Nephron progenitor cell (in vitro differentiated cells): Measurements from ENCODE around the gene ARF6.

Experiments used
- DNase-seq: peaks from one replicate; pipeline ENCODE4 v3.0.0; 2021
- H3K27ac Mint-ChIP-seq: 2 replicates; pipeline ENCODE4 v1.8.0; 2021; ENCODE audit warnings: mild to moderate bottlenecking, moderate library complexity, mixed read lengths
- H3K27me3 Mint-ChIP-seq: 2 replicates; pipeline ENCODE4 v1.8.0; 2021; ENCODE audit warnings: mild to moderate bottlenecking, low read depth, mixed read lengths; ENCODE audit not compliant: poor library complexity
- H3K36me3 Mint-ChIP-seq: 2 replicates; pipeline ENCODE4 v1.8.0; 2021; ENCODE audit warnings: low read depth, mixed read lengths
- H3K4me1 Mint-ChIP-seq: 2 replicates; pipeline ENCODE4 v1.8.0; 2021; ENCODE audit warnings: mixed read lengths
- H3K4me3 Mint-ChIP-seq: 2 replicates; pipeline ENCODE4 v1.8.0; 2021; ENCODE audit warnings: mild to moderate bottlenecking, moderate library complexity, mixed read lengths
- H3K9me3 Mint-ChIP-seq: 2 replicates; pipeline ENCODE4 v1.8.0; 2021; ENCODE audit warnings: mild to moderate bottlenecking, moderate library complexity, mixed read lengths
- TF ChIP-seq, protein P1 (sequence below): fragments of 200-600 bp; sonication (generic); IDR thresholded peaks from 2 replicates; pipeline ENCODE4 v1.5.0; 2021; ENCODE audit warnings: antibody characterized with exemption

ARF6 gene

DNA sequence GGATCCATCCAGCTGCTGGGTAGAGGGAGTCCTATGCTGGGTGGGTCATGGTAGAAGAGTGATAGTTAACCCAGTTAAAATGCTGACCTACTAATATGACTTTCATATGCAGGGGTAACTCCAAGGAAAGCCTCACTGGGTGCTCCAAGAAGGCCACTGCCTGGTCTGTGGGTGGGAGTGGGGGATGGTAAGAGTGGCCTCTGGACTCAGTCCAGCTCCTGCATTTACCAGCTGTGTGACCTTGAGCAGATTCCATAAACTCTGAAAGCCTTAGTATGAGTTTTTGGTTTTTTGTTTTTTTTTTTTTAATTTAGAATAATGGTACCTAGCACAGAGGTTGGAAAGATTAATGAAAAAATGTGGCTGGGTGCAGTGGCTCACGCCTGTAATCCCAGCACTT is 51.6 kb downstream of the ARF6 start:
- TF ChIP-seq, protein P1, sequence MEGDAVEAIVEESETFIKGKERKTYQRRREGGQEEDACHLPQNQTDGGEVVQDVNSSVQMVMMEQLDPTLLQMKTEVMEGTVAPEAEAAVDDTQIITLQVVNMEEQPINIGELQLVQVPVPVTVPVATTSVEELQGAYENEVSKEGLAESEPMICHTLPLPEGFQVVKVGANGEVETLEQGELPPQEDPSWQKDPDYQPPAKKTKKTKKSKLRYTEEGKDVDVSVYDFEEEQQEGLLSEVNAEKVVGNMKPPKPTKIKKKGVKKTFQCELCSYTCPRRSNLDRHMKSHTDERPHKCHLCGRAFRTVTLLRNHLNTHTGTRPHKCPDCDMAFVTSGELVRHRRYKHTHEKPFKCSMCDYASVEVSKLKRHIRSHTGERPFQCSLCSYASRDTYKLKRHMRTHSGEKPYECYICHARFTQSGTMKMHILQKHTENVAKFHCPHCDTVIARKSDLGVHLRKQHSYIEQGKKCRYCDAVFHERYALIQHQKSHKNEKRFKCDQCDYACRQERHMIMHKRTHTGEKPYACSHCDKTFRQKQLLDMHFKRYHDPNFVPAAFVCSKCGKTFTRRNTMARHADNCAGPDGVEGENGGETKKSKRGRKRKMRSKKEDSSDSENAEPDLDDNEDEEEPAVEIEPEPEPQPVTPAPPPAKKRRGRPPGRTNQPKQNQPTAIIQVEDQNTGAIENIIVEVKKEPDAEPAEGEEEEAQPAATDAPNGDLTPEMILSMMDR = no peak
- H3K4me1 Mint-ChIP-seq = peaks cover 11% of the 10 kb centered on the region
- H3K27me3 Mint-ChIP-seq = peaks cover 6% of the 10 kb centered on the region
- DNase-seq = no peak
- H3K4me3 Mint-ChIP-seq = no peak overlapping the region
- no peak overlapping the region for H3K27ac Mint-ChIP-seq
- H3K36me3 Mint-ChIP-seq = peaks cover 1% of the 10 kb centered on the region
- peaks cover 11% of the 10 kb centered on the region for H3K9me3 Mint-ChIP-seq

- TF ChIP-seq, protein P1 = no peak
- Mint-ChIP-seq H3K27ac (no peak overlapping the region), H3K4me1 (peaks cover 16% of the 10 kb centered on the region), H3K36me3 (no peaks in the 10 kb centered on the region), H3K27me3 (peaks cover 6% of the 10 kb centered on the region), H3K9me3 (peaks cover 4% of the 10 kb centered on the region), H3K4me3 (no peak overlapping the region)
- no peak for DNase-seq
These were observed 52.8 kb downstream of the ARF6 start for GRCh38 chr14:49945448-49946319.
